Tibial artery (tissue), 4 donors: ENCODE data around the gene INCA1.

Experiments
- DNase-seq, 2 donors: peaks; one replicate each; pipeline ENCODE4 v3.0.0-alpha.2; 2019
- H3K27ac ChIP-seq, 2 donors: fragments of 200-600 bp; sonication (generic) in 1 of 2; 1 replicate in 1 of 2; 2 replicates in 1 of 2; pipeline ENCODE4 v1.5.1; 2018 to 2019; ENCODE audit warnings: mild to moderate bottlenecking in 1 of 2
- H3K27me3 ChIP-seq, 2 donors: fragments of 200-600 bp; sonication (generic) in 1 of 2; one replicate each; pipeline versions ENCODE4 v1.5.1 to v1.6.0; 2016 to 2019
- H3K36me3 ChIP-seq, 3 donors: fragments of 200-600 bp; sonication (generic) in 2 of 3; one replicate each; pipeline ENCODE4 v1.5.1; 2016 to 2019; ENCODE audit warnings: mild to moderate bottlenecking in 2 of 3
- H3K4me1 ChIP-seq, 4 donors: fragments of 200-600 bp; sonication (generic) in 2 of 4; 1 replicate in 3 of 4; 2 replicates in 1 of 4; pipeline ENCODE4 v1.5.1; 2016 to 2019
- H3K4me3 ChIP-seq, 2 donors: fragments of 200-600 bp; sonication (generic) in 1 of 2; 1 replicate in 1 of 2; 2 replicates in 1 of 2; pipeline ENCODE4 v1.5.1; 2018 to 2019; ENCODE audit warnings: mild to moderate bottlenecking in 2 of 2
- H3K9me3 ChIP-seq, 3 donors: fragments of 200-600 bp; sonication (generic) in 1 of 3; one replicate each; pipeline ENCODE4 v1.5.1; 2016 to 2019
- intact Hi-C: fragments of 100-400 bp; cut with DNase I; formaldehyde crosslinking; loops from one replicate; pipeline ENCODE4 v1.15.0; 2023; ENCODE audit warnings: low total_unique reads
- TF ChIP-seq, protein P1 (sequence below), 2 experiments: fragments of 200-600 bp in 1 of 2; fragments of 450-650 bp in 1 of 2; IDR thresholded peaks; one replicate each; pipeline ENCODE4 v1.5.1; 2017 to 2019; ENCODE audit warnings: antibody characterized with exemption in 2 of 2, mild to moderate bottlenecking in 1 of 2, moderate library complexity in 1 of 2

The INCA1 gene

DNA sequence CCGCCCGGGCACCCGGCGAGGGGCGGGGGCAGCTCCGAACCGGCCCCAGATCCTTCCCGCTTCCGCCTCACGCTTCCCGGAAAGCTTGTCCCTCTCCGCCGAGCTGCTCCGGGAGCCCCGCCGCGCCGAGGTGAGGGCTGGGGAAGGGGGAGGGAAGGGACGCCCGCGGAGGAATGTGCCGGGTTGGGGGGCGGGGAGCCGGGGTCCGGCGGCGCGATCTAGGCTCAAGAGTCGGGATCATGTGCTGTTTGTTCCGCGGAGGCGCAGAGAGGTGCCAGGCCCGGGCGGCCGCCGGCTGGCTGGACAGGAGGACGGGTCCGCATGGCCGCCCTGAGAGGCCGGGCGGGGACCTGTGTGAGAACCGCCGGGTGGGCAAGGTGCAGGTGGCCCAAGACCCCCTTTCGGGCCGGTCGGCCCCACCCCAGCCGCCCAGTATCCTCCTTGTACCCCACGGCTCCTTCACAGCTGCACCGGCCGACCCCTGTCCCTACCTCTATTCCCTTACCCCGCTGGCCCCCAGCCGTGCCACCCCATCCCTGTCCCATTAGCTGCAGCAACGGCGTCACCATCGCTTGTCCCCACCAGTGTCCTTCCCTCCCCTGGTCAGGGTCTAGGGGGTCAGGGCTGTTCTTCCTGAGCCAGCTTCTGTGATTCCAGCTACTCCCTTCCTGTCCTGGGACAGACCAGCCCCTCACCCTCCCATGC lies 857 bp upstream of the INCA1 start:
- no peaks in the 10 kb centered on the region for H3K9me3 ChIP-seq
- peaks cover 0 to 37% (median 31%) of the 10 kb centered on the region in 4 donors for H3K4me1 ChIP-seq
- peak overlapping the region; percentile 85 to 100 for H3K4me3 ChIP-seq
- peak; percentile 43 to 73 for DNase-seq
- no peaks in the 10 kb centered on the region for H3K27me3 ChIP-seq
- TF ChIP-seq, protein P1, sequence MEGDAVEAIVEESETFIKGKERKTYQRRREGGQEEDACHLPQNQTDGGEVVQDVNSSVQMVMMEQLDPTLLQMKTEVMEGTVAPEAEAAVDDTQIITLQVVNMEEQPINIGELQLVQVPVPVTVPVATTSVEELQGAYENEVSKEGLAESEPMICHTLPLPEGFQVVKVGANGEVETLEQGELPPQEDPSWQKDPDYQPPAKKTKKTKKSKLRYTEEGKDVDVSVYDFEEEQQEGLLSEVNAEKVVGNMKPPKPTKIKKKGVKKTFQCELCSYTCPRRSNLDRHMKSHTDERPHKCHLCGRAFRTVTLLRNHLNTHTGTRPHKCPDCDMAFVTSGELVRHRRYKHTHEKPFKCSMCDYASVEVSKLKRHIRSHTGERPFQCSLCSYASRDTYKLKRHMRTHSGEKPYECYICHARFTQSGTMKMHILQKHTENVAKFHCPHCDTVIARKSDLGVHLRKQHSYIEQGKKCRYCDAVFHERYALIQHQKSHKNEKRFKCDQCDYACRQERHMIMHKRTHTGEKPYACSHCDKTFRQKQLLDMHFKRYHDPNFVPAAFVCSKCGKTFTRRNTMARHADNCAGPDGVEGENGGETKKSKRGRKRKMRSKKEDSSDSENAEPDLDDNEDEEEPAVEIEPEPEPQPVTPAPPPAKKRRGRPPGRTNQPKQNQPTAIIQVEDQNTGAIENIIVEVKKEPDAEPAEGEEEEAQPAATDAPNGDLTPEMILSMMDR (IDR thresholded peaks at IDR 0.05) = no peak
- peaks cover 21 to 25% (median 24%) of the 10 kb centered on the region in 3 donors for H3K36me3 ChIP-seq
- H3K27ac ChIP-seq = peak overlapping the region; percentile 94 to 97
- intact Hi-C loops = loop anchor here (5.0 kb wide), 1 partner anchor 51 kb away; the partner anchor contains the start of gene PFN1

DNA sequence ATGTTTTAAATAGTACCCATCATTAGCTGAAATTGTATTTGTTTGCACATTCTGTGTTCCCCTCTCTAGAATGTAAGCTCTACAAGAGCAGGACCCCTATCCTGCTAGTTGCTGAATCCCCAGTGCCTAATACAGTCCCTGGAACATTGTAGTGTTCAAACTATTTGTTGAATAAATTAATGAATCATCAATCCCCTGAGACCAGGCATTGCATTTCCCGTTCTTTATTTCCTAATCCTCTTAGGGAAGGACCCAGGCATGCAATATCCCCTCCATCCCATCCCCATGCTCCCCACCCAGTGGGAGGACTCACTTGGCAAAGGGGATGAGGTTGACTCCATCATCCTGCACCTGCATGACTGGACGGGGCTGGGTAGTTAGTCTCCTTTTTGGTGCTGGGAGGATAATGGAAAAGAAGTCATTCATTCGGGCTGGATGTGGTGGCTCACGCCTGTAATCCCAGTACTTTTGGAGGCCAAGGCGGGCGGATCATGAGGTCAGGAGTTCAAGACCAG lies 3.2 kb downstream of the INCA1 start:
- Histone ChIP-seq H3K9me3 (no peaks in the 10 kb centered on the region), H3K4me3 (no peak overlapping the region), H3K27me3 (no peaks in the 10 kb centered on the region), H3K27ac (no peak overlapping the region), H3K36me3 (no peaks in the 10 kb centered on the region), H3K4me1 (peaks cover 0 to 16% (median 14%) of the 10 kb centered on the region in 4 donors)
- TF ChIP-seq, protein P1 (IDR thresholded peaks at IDR 0.05) = no peak
- DNase-seq = no peak
- intact Hi-C loops = no loop called here

DNA sequence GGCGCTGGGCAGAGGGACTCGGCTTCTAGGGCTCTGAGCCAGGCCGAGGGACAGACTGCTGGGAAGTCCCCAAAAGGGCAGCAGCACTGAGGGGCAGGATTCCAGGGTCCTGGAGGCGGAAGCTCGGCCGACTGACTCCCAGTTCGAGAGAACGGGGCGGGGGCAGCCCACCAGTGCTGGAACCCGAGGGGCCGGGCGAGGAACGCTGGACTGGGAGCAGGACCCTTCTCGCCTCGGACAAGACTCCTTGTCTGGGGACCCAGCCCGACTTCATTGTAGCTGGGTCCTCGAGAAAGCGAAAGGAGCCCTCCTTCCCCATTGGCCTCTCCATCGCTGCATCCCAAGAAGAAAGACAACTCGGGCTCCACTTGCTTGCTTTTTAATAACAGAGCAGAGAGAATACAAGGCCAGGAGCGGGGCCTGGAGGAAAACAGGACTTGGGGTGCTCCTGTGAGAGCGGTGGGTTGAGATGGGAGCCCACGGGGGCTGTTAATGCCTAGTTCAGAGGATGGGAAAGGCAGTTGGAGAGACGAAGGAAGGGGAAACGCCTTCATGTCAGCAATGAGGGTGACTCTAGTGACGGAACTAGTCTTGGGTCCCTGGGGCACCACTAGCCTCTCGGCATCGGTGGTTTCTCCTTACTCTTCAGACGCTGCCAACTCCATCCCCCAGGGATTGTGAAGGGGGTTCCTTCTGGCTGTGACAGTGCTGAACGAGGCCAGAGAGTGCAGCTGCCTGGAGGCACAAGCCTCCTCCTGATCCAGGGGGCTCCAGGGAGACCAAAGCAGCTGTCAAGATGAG lies 9.4 kb downstream of the INCA1 start:
- Histone ChIP-seq H3K4me1 (peaks cover 0 to 28% (median 21%) of the 10 kb centered on the region in 4 donors), H3K27me3 (no peaks in the 10 kb centered on the region), H3K4me3 (peak overlapping the region; percentile 62 to 97), H3K9me3 (no peaks in the 10 kb centered on the region), H3K27ac (peak overlapping the region; percentile 83 to 95), H3K36me3 (peaks cover 0 to 24% (median 14%) of the 10 kb centered on the region in 3 donors)
- peak in 1 of 2 donors; percentile 86 for DNase-seq
- TF ChIP-seq, protein P1 (IDR thresholded peaks at IDR 0.05) = no peak
- intact Hi-C loops = loop anchor here (2.0 kb wide), 1 partner anchor 79 kb away; no protein-coding TSS in a partner anchor

DNA sequence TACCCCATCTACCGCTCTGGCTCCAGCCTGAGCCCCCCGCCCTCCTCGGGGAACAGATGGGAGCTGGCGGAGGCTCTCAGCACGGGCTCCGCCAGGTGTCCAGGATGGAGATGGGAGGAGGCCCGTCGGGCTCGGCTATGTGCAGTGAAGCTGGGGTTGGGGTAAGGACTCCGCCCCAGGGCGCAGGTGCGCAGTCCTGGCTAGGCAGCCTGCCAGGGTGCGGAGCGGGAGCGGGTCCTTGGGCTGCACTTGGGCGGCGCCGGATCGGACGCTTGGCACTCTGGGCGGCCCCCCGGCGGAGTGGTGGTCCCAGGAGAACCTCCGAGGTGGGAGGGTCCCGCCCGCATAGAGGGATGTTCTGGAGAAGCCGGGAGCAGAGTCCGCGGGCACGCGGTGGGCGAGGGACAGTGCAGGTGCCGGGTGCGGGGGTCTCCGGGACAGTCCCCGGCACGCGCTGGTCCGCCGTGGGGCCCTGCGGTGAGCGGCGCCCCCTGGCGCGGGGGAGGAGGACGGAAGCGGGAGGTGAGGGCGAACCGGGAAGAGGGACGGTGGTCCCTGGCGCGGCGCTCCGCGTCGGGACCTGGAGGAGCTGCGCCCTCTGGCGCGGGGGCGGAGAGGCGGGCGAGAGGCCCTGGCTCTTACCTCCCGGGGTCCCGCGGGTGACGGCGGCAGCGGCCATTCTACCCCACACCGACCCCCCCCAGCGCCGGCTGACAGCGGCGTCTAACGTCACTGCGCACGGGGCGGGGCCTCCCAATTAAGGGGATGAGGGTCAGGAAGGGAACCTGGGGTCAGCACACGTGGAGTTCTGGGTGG lies 10.2 kb downstream of the INCA1 start, which contains the start of gene CAMTA2:
Gene CAMTA2, minus strand, starts transcription at position 725 of the 816 bp plus-strand sequence. CDS start 1,453 bp downstream, outside the sequence.
- Histone ChIP-seq H3K27ac (peak within 1 kb of the TSS; percentile 83 to 95), H3K4me3 (peak within 1 kb of the TSS; percentile 62 to 97), H3K9me3 (no peaks in the 10 kb centered on the region), H3K27me3 (no peaks in the 10 kb centered on the region), H3K36me3 (peaks cover 0 to 32% (median 21%) of the 10 kb centered on the region in 3 donors), H3K4me1 (peaks cover 0 to 28% (median 21%) of the 10 kb centered on the region in 4 donors)
- intact Hi-C loops = loop anchor here (2.0 kb wide), 1 partner anchor 78 kb away; no protein-coding TSS in a partner anchor
- peak; percentile 94 to 96 for DNase-seq
- TF ChIP-seq, protein P1 (IDR thresholded peaks at IDR 0.05) = peak; percentile 61 to 64

DNA sequence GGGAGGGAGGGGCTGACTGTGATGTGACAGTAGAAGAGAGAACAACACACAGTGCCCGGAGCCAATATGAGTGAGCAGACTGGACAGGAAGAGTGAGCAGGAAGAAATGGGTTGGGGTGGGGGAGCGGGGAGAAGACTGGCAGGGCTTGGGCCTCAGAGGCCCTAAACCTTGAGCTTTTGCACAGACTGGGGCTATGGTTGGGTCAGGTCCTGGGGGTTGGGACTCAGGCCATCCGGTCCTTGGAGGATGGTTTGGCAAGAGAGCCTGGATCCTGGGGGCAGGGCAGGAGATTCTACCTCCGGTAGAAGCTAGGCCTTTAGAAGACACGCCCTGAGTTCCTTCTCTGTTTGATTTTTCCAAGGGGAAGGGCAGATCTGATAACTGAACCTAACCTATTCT lies 10.9 kb downstream of the INCA1 start:
- no peak for DNase-seq
- peaks cover 0 to 40% (median 28%) of the 10 kb centered on the region in 3 donors for H3K36me3 ChIP-seq
- H3K4me3 ChIP-seq = peak overlapping the region; percentile 62 to 97
- TF ChIP-seq, protein P1 (IDR thresholded peaks at IDR 0.05) = no peak
- no peaks in the 10 kb centered on the region for H3K27me3 ChIP-seq
- H3K27ac ChIP-seq = peak overlapping the region; percentile 83 to 95
- intact Hi-C loops = loop anchor here (2.0 kb wide), 1 partner anchor 78 kb away; no protein-coding TSS in a partner anchor
- no peaks in the 10 kb centered on the region for H3K9me3 ChIP-seq
- H3K4me1 ChIP-seq = peaks cover 0 to 28% (median 21%) of the 10 kb centered on the region in 4 donors
